Measurements from ENCODE around the gene FAT1. TPM values are rescaled to one million over a fixed set of nuclear protein-coding genes. Genes with fewer than 3 reads are reported as not detected.
"Not testable (repeated sequence)": the region's sequence is repeated elsewhere in the genome, so short reads cannot be mapped to it uniquely, and the experiment has no call there.

Gene FAT1
- total RNA-seq, 2 donors from 2014 or later, result not detected

DNA sequence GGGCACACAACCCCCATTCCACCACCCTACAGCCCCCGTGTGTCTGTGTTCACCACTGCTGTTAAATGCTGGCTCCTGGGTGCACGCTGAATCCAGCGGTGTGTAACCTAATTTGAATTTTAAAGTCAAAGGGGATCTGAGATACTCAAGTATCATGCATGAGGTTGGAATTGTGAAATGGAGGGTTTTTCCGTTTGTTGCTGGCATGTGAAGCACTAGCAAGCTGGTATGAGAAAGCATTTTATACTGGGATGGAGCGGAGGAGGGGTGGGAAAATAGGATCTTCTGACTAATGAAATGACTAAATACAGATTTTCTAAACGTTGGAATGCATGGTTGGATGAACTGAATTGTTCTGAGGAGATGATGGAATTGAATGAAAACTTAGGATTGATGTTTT, 36.9 kb upstream of the FAT1 start:
- peaks cover 9% of the 10 kb centered on the region for H3K9me3 Mint-ChIP-seq
- no peak overlapping the region for H3K27ac Mint-ChIP-seq
- H3K27me3 Mint-ChIP-seq, result no peaks in the 10 kb centered on the region
- H3K36me3 Mint-ChIP-seq (ENCODE audit: low read depth), result no peaks in the 10 kb centered on the region
- H3K4me3 Mint-ChIP-seq, result no peak overlapping the region
- ATAC-seq (replicated peaks), result no peak
- no peaks in the 10 kb centered on the region for H3K4me1 Mint-ChIP-seq

- Mint-ChIP-seq H3K4me3 (no peak overlapping the region), H3K4me1 (no peaks in the 10 kb centered on the region), H3K36me3 (ENCODE audit: low read depth) (no peaks in the 10 kb centered on the region), H3K27ac (no peak overlapping the region), H3K27me3 (no peaks in the 10 kb centered on the region), H3K9me3 (peaks cover 9% of the 10 kb centered on the region)
- ATAC-seq (replicated peaks), result no peak
Observed at GRCh38 chr4:186759990-186760389, 36.3 kb upstream of the FAT1 start.

GRCh38 chr4:186758929-186759682, 35.5 kb upstream of the FAT1 start:
- no peak overlapping the region for H3K4me3 Mint-ChIP-seq
- ATAC-seq (replicated peaks), result no peak
- no peaks in the 10 kb centered on the region for H3K27me3 Mint-ChIP-seq
- no peak overlapping the region for H3K27ac Mint-ChIP-seq
- H3K9me3 Mint-ChIP-seq, result peaks cover 9% of the 10 kb centered on the region
- no peaks in the 10 kb centered on the region for H3K36me3 Mint-ChIP-seq (ENCODE audit: low read depth)
- no peaks in the 10 kb centered on the region for H3K4me1 Mint-ChIP-seq

DNA sequence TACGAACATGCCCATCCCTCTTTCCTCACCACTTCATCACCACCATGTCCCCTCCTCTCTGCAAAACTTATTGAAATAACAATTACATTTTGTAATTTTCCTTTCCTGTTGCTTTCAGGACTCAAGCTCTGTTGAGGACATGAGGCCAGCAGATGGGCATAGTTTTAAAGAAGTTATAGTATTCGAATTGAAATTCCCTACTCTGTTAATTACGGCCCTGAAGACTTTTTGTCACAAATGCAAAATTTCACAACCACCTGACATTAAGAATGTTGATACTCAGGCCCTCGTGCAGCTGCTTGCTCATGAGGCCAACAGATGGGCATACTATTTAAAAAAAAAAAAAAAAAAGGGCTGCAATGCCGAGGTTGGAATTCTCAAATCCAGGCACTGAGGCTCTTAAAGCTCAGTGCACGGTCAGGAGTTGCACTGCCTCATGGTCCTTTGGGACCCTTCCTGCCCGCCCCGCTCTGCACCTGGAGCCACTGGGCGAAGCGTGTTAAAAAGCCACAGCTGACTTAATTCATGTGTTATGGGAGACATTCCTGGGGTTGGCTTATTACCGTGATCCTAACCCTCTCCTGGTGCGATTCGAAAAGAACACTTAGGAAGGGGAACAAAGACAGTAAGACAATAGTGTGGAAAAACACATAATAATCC, 34.2 kb upstream of the FAT1 start:
- no peak for ATAC-seq (replicated peaks)
- H3K27ac Mint-ChIP-seq, result no peak overlapping the region
- H3K36me3 Mint-ChIP-seq (ENCODE audit: low read depth), result no peaks in the 10 kb centered on the region
- H3K27me3 Mint-ChIP-seq, result no peaks in the 10 kb centered on the region
- H3K9me3 Mint-ChIP-seq, result peaks cover 9% of the 10 kb centered on the region
- no peaks in the 10 kb centered on the region for H3K4me1 Mint-ChIP-seq
- H3K4me3 Mint-ChIP-seq, result no peak overlapping the region

- ATAC-seq (replicated peaks); H3K4me1 Mint-ChIP-seq; H3K27me3 Mint-ChIP-seq; H3K4me3 Mint-ChIP-seq; H3K27ac Mint-ChIP-seq; H3K9me3 Mint-ChIP-seq; H3K36me3 Mint-ChIP-seq (ENCODE audit: low read depth): not testable (repeated sequence)
Observed at GRCh38 chr4:186756550-186756949, 32.9 kb upstream of the FAT1 start.

DNA sequence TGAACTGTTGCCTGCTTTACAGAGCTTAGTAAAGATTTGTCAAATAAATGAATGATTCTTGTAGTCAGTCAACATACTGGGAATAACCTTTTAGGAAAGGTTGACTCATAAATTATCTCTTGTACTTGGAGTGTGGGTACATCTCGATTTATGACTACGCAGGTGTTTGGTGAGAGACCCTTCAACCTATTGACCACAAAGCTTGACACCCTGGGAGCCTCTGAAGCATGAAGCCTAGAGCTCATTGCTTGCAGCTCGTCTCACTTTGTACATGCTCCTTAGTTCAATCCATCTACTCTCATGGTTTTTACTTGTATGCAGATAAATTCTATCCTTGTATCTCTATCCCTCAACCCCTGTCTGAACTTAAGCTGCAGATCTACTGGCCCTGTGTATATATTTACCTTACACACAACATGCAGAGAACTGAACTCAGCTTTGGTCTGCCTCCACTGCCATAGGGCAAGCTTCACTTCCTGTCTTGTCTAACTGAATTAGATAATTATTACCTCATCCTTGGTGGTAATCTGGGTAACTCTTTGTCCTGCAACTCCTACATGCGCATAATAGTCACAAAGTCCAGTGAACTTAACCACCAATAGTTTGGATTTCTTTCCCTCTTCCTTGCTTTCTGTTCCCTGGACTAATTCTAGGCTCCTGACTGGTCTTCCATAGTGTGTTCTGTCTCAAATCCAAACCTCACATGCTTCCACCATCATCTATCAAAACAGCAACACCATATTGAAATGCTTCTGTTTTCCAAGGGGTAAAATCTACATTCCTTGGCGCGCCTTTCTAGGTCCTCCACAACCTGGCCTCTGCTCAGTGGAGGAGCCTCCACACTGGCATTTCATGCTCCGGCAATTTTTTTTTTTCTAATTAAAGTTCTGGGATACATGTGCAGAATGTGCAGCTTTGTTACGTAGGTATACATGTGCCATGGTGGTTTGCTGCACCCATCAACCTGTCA, 32.2 kb upstream of the FAT1 start:
- H3K9me3 Mint-ChIP-seq, result peaks cover 9% of the 10 kb centered on the region
- no peaks in the 10 kb centered on the region for H3K27me3 Mint-ChIP-seq
- no peaks in the 10 kb centered on the region for H3K4me1 Mint-ChIP-seq
- H3K4me3 Mint-ChIP-seq, result no peak overlapping the region
- no peaks in the 10 kb centered on the region for H3K36me3 Mint-ChIP-seq (ENCODE audit: low read depth)
- no peak for ATAC-seq (replicated peaks)
- no peak overlapping the region for H3K27ac Mint-ChIP-seq

DNA sequence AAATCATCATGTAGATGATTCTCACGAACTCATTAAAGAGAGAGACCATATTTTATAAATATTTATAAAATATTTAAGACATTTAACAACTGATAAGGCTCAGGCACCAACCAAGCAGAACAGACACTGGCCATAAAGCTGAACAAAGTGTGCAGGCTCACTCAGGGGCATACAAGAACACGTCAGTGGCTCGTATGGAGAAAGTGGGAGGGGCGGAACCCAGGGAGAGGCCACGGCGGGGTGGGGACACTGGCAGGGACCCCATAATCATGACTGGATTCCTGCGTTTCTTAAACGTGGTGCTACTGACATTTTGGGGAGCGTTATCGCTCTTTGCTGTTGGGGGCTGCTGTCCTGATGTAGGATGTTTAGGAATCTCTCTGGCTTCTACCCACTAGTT, 31.3 kb upstream of the FAT1 start:
- H3K4me1 Mint-ChIP-seq, result no peaks in the 10 kb centered on the region

GRCh38 chr4:186752325-186752724, 28.7 kb upstream of the FAT1 start:
- Mint-ChIP-seq H3K27ac (no peak overlapping the region), H3K9me3 (peaks cover 4% of the 10 kb centered on the region), H3K4me3 (no peak overlapping the region), H3K4me1 (no peaks in the 10 kb centered on the region), H3K27me3 (no peaks in the 10 kb centered on the region), H3K36me3 (ENCODE audit: low read depth) (no peaks in the 10 kb centered on the region)
- no peak for ATAC-seq (replicated peaks)

More for the DNA sequence above, 31.3 kb upstream of the FAT1 start:
- Mint-ChIP-seq H3K4me3 (no peak overlapping the region), H3K27me3 (no peaks in the 10 kb centered on the region), H3K36me3 (ENCODE audit: low read depth) (no peaks in the 10 kb centered on the region), H3K27ac (no peak overlapping the region), H3K9me3 (peaks cover 9% of the 10 kb centered on the region)
- no peak for ATAC-seq (replicated peaks)

GRCh38 chr4:186749611-186750281, 26.1 kb upstream of the FAT1 start:
- Mint-ChIP-seq H3K4me1 (no peaks in the 10 kb centered on the region), H3K27ac (no peak overlapping the region), H3K4me3 (no peak overlapping the region), H3K27me3 (no peaks in the 10 kb centered on the region), H3K36me3 (ENCODE audit: low read depth) (no peaks in the 10 kb centered on the region), H3K9me3 (no peaks in the 10 kb centered on the region)
- no peak for ATAC-seq (replicated peaks)

DNA sequence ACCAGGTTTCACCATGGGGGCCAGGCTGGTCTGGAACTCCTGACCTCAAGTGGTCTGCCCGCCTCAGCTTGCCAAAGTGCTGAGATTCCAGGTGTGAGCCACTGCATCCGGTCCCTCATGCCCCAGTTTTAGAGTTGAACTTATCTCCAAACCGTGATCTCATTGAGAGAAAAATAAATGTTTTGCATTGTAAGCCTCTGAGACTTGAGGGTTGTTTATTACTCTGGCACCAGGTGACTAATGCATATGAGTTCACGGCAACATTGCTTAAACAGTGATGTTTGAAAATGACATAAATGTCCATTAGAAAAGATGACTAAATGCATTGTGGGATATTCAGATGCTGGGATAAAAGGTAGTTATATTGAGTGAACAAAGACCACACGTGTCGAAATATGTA, 22.9 kb upstream of the FAT1 start:
- ATAC-seq (replicated peaks), result no peak
- no peaks in the 10 kb centered on the region for H3K27me3 Mint-ChIP-seq
- no peak overlapping the region for H3K27ac Mint-ChIP-seq
- no peaks in the 10 kb centered on the region for H3K4me1 Mint-ChIP-seq
- H3K4me3 Mint-ChIP-seq, result no peak overlapping the region
- no peaks in the 10 kb centered on the region for H3K36me3 Mint-ChIP-seq (ENCODE audit: low read depth)
- no peaks in the 10 kb centered on the region for H3K9me3 Mint-ChIP-seq

- H3K4me3 Mint-ChIP-seq, result no peak overlapping the region
- peaks cover 3% of the 10 kb centered on the region for H3K9me3 Mint-ChIP-seq
Observed at GRCh38 chr4:186743261-186743660, 19.6 kb upstream of the FAT1 start.

DNA sequence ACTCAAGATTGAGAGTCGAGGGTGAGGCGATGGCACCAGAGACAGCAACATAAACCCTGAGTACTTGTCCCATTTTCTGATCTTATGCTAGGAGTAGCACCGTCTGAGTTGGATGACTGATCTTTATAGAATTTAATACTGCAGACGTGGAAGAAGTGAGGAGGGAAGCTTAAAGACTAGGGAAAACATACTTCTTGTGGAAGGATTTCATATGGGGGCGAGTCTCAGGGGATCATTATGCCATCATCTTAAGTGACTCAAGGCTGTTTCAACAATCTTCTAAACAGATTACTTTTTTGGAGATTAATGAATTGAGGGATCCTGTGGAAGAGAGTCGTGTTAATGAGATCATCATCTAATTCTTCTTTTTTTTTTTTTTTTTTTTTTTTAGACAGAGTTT, 17.2 kb upstream of the FAT1 start:
- Mint-ChIP-seq H3K27ac (no peak overlapping the region), H3K4me3 (no peak overlapping the region), H3K27me3 (no peaks in the 10 kb centered on the region), H3K9me3 (peaks cover 3% of the 10 kb centered on the region), H3K36me3 (ENCODE audit: low read depth) (no peaks in the 10 kb centered on the region), H3K4me1 (no peaks in the 10 kb centered on the region)
- no peak for ATAC-seq (replicated peaks)

More at GRCh38 chr4:186743261-186743660, 19.6 kb upstream of the FAT1 start:
- Mint-ChIP-seq H3K27ac (no peak overlapping the region), H3K27me3 (no peaks in the 10 kb centered on the region), H3K4me1 (no peaks in the 10 kb centered on the region), H3K36me3 (ENCODE audit: low read depth) (no peaks in the 10 kb centered on the region)
- no peak for ATAC-seq (replicated peaks)

DNA sequence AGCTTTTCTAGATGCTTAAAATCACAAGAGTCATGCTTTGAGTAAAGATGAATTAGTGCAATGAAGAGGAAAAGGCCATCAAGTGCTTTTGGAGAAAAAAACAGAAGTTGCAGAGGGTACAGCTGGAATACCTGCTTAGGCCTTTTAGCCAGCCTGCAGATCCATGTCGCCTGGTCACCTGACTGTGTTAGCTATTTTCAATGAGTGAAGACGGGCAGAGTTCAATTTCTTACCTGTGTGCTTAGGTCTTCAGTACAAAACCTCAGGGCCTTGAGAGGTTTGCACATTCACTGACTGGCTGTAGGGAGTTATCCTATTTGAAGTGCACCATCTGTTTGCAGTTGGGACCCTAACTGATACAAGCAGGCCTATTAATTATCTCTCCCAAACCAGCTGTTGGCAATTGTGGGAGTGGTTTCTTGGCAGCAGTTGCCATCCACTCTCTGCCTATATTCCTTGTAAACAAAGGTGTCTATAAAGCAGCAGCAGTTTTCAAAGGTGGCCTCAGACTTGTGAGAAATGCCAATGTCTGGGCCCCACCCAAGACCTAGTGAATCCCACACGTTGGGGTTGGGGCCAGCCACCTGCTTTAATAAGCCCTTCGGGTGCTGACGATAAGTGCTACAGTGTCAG, 16.3 kb upstream of the FAT1 start:
- H3K9me3 Mint-ChIP-seq, result peaks cover 3% of the 10 kb centered on the region
- no peaks in the 10 kb centered on the region for H3K27me3 Mint-ChIP-seq
- ATAC-seq (replicated peaks), result no peak
- H3K4me1 Mint-ChIP-seq, result no peaks in the 10 kb centered on the region
- H3K4me3 Mint-ChIP-seq, result no peak overlapping the region
- no peak overlapping the region for H3K27ac Mint-ChIP-seq
- H3K36me3 Mint-ChIP-seq (ENCODE audit: low read depth), result no peaks in the 10 kb centered on the region

- no peak for ATAC-seq (replicated peaks)
- no peak overlapping the region for H3K27ac Mint-ChIP-seq
- no peaks in the 10 kb centered on the region for H3K36me3 Mint-ChIP-seq (ENCODE audit: low read depth)
- H3K27me3 Mint-ChIP-seq, result no peaks in the 10 kb centered on the region
- H3K4me3 Mint-ChIP-seq, result no peak overlapping the region
- no peaks in the 10 kb centered on the region for H3K4me1 Mint-ChIP-seq
- H3K9me3 Mint-ChIP-seq, result peaks cover 3% of the 10 kb centered on the region
Observed at GRCh38 chr4:186739317-186739716, 15.7 kb upstream of the FAT1 start.
